Stomach smooth muscle (tissue), 2 donors: Measurements from ENCODE around the gene PBX3.

Source experiments
- H3K27ac ChIP-seq: one replicate; pipeline ENCODE4 v1.7.0; 2013; ENCODE audit warnings: mild to moderate bottlenecking, low read length, inconsistent platforms
- H3K27me3 ChIP-seq, 2 donors: one replicate each; pipeline ENCODE4 v1.7.0; 2013; ENCODE audit warnings: low read length in 2 of 2; ENCODE audit not compliant: insufficient read depth in 2 of 2, control insufficient read depth in 1 of 2
- H3K36me3 ChIP-seq, 2 donors: one replicate each; pipeline ENCODE4 v1.7.0; 2013; ENCODE audit warnings: low read length in 2 of 2; ENCODE audit not compliant: control insufficient read depth in 2 of 2, insufficient read depth in 2 of 2
- H3K4me1 ChIP-seq: one replicate; pipeline ENCODE4 v1.7.0; 2013; ENCODE audit warnings: low read length; ENCODE audit not compliant: control insufficient read depth, insufficient read depth
- H3K4me3 ChIP-seq, 2 donors: one replicate each; pipeline ENCODE4 v1.7.0; 2013; ENCODE audit warnings: low read length in 2 of 2
- H3K9ac ChIP-seq, 2 donors: one replicate each; pipeline ENCODE4 v1.7.0; 2013; ENCODE audit warnings: low read length in 2 of 2, mild to moderate bottlenecking in 1 of 2
- H3K9me3 ChIP-seq, 2 donors: one replicate each; pipeline ENCODE4 v1.7.0; 2013; ENCODE audit warnings: low read length in 2 of 2; ENCODE audit not compliant: control insufficient read depth in 2 of 2
- donor health status: healthy.
- donor health status: Pancreatic carcinoma.

The PBX3 gene

GRCh38 chr9:125969868-125970267 is 222.7 kb downstream of the PBX3 start:
- H3K4me3 ChIP-seq: no peak overlapping the region
- H3K27me3 ChIP-seq: no peaks in the 10 kb centered on the region
- no peak overlapping the region for H3K27ac ChIP-seq
- H3K4me1 ChIP-seq: peaks cover 15% of the 10 kb centered on the region
- no peak overlapping the region for H3K9ac ChIP-seq
- no peaks in the 10 kb centered on the region for H3K9me3 ChIP-seq
- H3K36me3 ChIP-seq: peaks cover 0 to 3% of the 10 kb centered on the region in 2 donors

GRCh38 chr9:125970340-125970739 is 223.2 kb downstream of the PBX3 start:
- Histone ChIP-seq H3K27ac (no peak overlapping the region), H3K4me3 (no peak overlapping the region), H3K9me3 (no peaks in the 10 kb centered on the region), H3K36me3 (peaks cover 0 to 3% of the 10 kb centered on the region in 2 donors), H3K9ac (no peak overlapping the region), H3K4me1 (peaks cover 12% of the 10 kb centered on the region), H3K27me3 (no peaks in the 10 kb centered on the region)

- Histone ChIP-seq H3K4me3 (no peak overlapping the region), H3K9ac (no peak overlapping the region), H3K27me3 (no peaks in the 10 kb centered on the region), H3K4me1 (peaks cover 8% of the 10 kb centered on the region), H3K27ac (no peak overlapping the region), H3K36me3 (peaks cover 0 to 3% of the 10 kb centered on the region in 2 donors), H3K9me3 (no peaks in the 10 kb centered on the region)
Measured at GRCh38 chr9:125971050-125971449, 223.9 kb downstream of the PBX3 start.

- Histone ChIP-seq H3K9me3 (no peaks in the 10 kb centered on the region), H3K9ac (no peak overlapping the region), H3K4me1 (peaks cover 8% of the 10 kb centered on the region), H3K27ac (no peak overlapping the region), H3K27me3 (no peaks in the 10 kb centered on the region), H3K4me3 (no peak overlapping the region), H3K36me3 (peaks cover 0 to 2% of the 10 kb centered on the region in 2 donors)
Measured at GRCh38 chr9:125972012-125972729, 225.0 kb downstream of the PBX3 start.

GRCh38 chr9:125973547-125973946 is 226.4 kb downstream of the PBX3 start:
- Histone ChIP-seq H3K9ac (no peak overlapping the region), H3K4me3 (no peak overlapping the region), H3K27me3 (no peaks in the 10 kb centered on the region), H3K9me3 (no peaks in the 10 kb centered on the region), H3K27ac (no peak overlapping the region), H3K4me1 (peaks cover 2% of the 10 kb centered on the region), H3K36me3 (no peaks in the 10 kb centered on the region)

- Histone ChIP-seq H3K9ac (no peak overlapping the region), H3K9me3 (no peaks in the 10 kb centered on the region), H3K27ac (no peak overlapping the region), H3K36me3 (no peaks in the 10 kb centered on the region), H3K4me3 (no peak overlapping the region), H3K4me1 (peaks cover 2% of the 10 kb centered on the region), H3K27me3 (no peaks in the 10 kb centered on the region)
Measured at GRCh38 chr9:125974705-125975104, 227.5 kb downstream of the PBX3 start.

GRCh38 chr9:125977223-125977622 is 230.1 kb downstream of the PBX3 start:
- no peaks in the 10 kb centered on the region for H3K36me3 ChIP-seq
- no peaks in the 10 kb centered on the region for H3K9me3 ChIP-seq
- H3K9ac ChIP-seq: no peak overlapping the region

GRCh38 chr9:125979383-125979782 is 232.2 kb downstream of the PBX3 start:
- no peak overlapping the region for H3K27ac ChIP-seq

More at GRCh38 chr9:125977223-125977622, 230.1 kb downstream of the PBX3 start:
- Histone ChIP-seq H3K4me1 (peaks cover 2% of the 10 kb centered on the region), H3K27ac (no peak overlapping the region), H3K4me3 (no peak overlapping the region), H3K27me3 (no peaks in the 10 kb centered on the region)

GRCh38 chr9:125982798-125983406 is 235.7 kb downstream of the PBX3 start:
- H3K4me1 ChIP-seq: no peaks in the 10 kb centered on the region
- no peaks in the 10 kb centered on the region for H3K9me3 ChIP-seq
- H3K36me3 ChIP-seq: no peaks in the 10 kb centered on the region
- H3K27me3 ChIP-seq: no peaks in the 10 kb centered on the region
- no peak overlapping the region for H3K4me3 ChIP-seq
- H3K27ac ChIP-seq: no peak overlapping the region
- H3K9ac ChIP-seq: no peak overlapping the region

More at GRCh38 chr9:125979383-125979782, 232.2 kb downstream of the PBX3 start:
- no peak overlapping the region for H3K4me3 ChIP-seq
- no peaks in the 10 kb centered on the region for H3K36me3 ChIP-seq
- H3K9ac ChIP-seq: no peak overlapping the region
- H3K9me3 ChIP-seq: no peaks in the 10 kb centered on the region
- H3K27me3 ChIP-seq: no peaks in the 10 kb centered on the region
- no peaks in the 10 kb centered on the region for H3K4me1 ChIP-seq

- Histone ChIP-seq H3K9me3 (no peaks in the 10 kb centered on the region), H3K4me3 (no peak overlapping the region), H3K9ac (no peak overlapping the region), H3K27me3 (no peaks in the 10 kb centered on the region), H3K4me1 (no peaks in the 10 kb centered on the region), H3K27ac (no peak overlapping the region), H3K36me3 (no peaks in the 10 kb centered on the region)
Measured at GRCh38 chr9:125983681-125984080, 236.5 kb downstream of the PBX3 start.

GRCh38 chr9:125984461-125984860 is 237.3 kb downstream of the PBX3 start:
- H3K36me3 ChIP-seq: no peaks in the 10 kb centered on the region
- no peaks in the 10 kb centered on the region for H3K9me3 ChIP-seq
- no peak overlapping the region for H3K9ac ChIP-seq
- H3K27me3 ChIP-seq: no peaks in the 10 kb centered on the region
- H3K4me3 ChIP-seq: no peak overlapping the region
- H3K4me1 ChIP-seq: no peaks in the 10 kb centered on the region
- no peak overlapping the region for H3K27ac ChIP-seq
